Raji (cell line): ENCODE data around the gene ACTG1.

Source experiments
- POLR2A ChIP-seq: IDR thresholded peaks from 2 replicates; pipeline ENCODE4 v1.6.1; 2011; ENCODE audit warnings: low read depth, low read length, control low read depth; ENCODE audit not compliant: insufficient read depth

Gene ACTG1

GRCh38 chr17:81512562-81513371 is at the start of gene ACTG1:
TSS of gene ACTG1 (minus strand) at chr17:81512799. CDS start at chr17:81512354, 445 bp downstream.
- TF ChIP-seq POLR2A = peak; percentile 92

GRCh38 chr17:81561494-81561885 is 48.9 kb upstream of the ACTG1 start:
- TF ChIP-seq POLR2A = no peak

GRCh38 chr17:81558941-81559806 is 46.6 kb upstream of the ACTG1 start:
- no peak for TF ChIP-seq POLR2A

GRCh38 chr17:81558115-81558468 is 45.5 kb upstream of the ACTG1 start:
- TF ChIP-seq POLR2A = 0 out of 2 replicates have a peak, but pooled peaks have one; percentile 7

GRCh38 chr17:81557276-81558114 is 44.9 kb upstream of the ACTG1 start:
- 0 out of 2 replicates have a peak, but pooled peaks have one; percentile 11 for TF ChIP-seq POLR2A

GRCh38 chr17:81556863-81557262 is 44.3 kb upstream of the ACTG1 start:
- no peak for TF ChIP-seq POLR2A

GRCh38 chr17:81556175-81556691 is 43.6 kb upstream of the ACTG1 start:
- no peak; the same call in 1 of the 2 replicates for TF ChIP-seq POLR2A

- TF ChIP-seq POLR2A = no peak
Measured at GRCh38 chr17:81553616-81554181, 41.1 kb upstream of the ACTG1 start.

- TF ChIP-seq POLR2A = peak; percentile 86
Measured at GRCh38 chr17:81553018-81553615, 40.5 kb upstream of the ACTG1 start.

- peak; percentile 80 for TF ChIP-seq POLR2A
Measured at GRCh38 chr17:81552244-81553017, 39.8 kb upstream of the ACTG1 start, which contains the start of gene FAAP100. TSS of gene FAAP100 (minus strand) at chr17:81552353. CDS start at chr17:81552330, 23 bp downstream.

GRCh38 chr17:81551458-81552243 is 39.1 kb upstream of the ACTG1 start:
- no peak for TF ChIP-seq POLR2A

- no peak for TF ChIP-seq POLR2A
Measured at GRCh38 chr17:81550830-81551457, 38.3 kb upstream of the ACTG1 start.

GRCh38 chr17:81550285-81550684 is 37.7 kb upstream of the ACTG1 start:
- TF ChIP-seq POLR2A = no peak
